22Rv1 (cell line): ENCODE measurements around the gene OAT.

ENCODE experiments used
- CTCF ChIP-seq: fragments of 450-650 bp; IDR thresholded peaks from 2 replicates; pipeline ENCODE4 v1.5.1; 2017; ENCODE audit warnings: mild to moderate bottlenecking
- ZFX ChIP-seq: fragments of 450-650 bp; IDR thresholded peaks from 2 replicates; pipeline ENCODE4 v1.6.1; 2017; ENCODE audit warnings: antibody characterized with exemption, borderline replicate concordance

- TF ChIP-seq CTCF (no peak), ZFX (no peak)
These were observed 28.1 kb downstream of the OAT start for GRCh38 chr10:124390471-124391187.
